ENCODE measurements around the gene GCHFR. TPM values are rescaled to one million over a fixed set of nuclear protein-coding genes. Genes with fewer than 3 reads are reported as not detected.

The GCHFR gene
- total RNA-seq, 4 donors from 2014 or later, result 22.5 to 58.5 (median 46.5) TPM

DNA sequence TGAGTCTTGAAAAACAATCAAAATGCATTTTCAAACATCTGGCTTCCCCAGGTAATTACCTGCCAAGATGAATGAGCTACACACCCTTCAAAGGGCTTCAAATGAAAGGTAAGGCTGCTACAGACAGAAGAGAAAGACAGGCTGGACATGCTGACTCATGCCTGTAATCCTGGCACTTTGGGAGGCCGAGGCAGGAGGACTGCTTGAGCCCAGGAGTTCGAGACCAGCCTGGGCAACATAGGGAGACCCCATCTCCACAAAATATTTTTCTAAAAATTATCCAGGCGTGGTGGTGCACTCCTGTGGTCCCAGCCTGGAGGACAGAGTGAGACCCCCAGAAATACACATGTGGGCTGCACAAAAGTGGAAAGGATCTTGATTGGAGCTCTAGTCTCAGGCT, 28.5 kb downstream of the GCHFR start:
- WGBS, 2 donors (ENCODE audit: low coverage in 1 of 2), result 91% methylated on average over 3 of the region's 3 CpGs; no CpG with 5 or more reads in 1 of the 2 donors
- Histone ChIP-seq H3K27ac (peak overlapping the region; percentile 44 to 78 (median 70)), H3K4me1 (peaks cover 0 to 87% (median 44%) of the 10 kb centered on the region in 4 donors), H3K4me3 (no peak overlapping the region), H3K36me3 (no peaks in the 10 kb centered on the region), H3K27me3 (no peaks in the 10 kb centered on the region), H3K9me3 (no peaks in the 10 kb centered on the region)
- in situ Hi-C loops (cut with MboI; ENCODE audit: low pct_ligation_motif_present in 1 of 4, low pct_unique_long_range_greater_than_20kb in 1 of 4, low sequenced_read_pairs in 3 of 4), result no loop called here
- TF ChIP-seq CTCF (IDR thresholded peaks at IDR 0.05), result no peak
- TF ChIP-seq POLR2A (IDR thresholded peaks at IDR 0.05), result no peak
- TF ChIP-seq POLR2AphosphoS5 (IDR thresholded peaks at IDR 0.05), result no peak
- TF ChIP-seq EP300 (IDR thresholded peaks at IDR 0.05; ENCODE audit: low read depth), result no peak
- DNase-seq, result no peak
- intact Hi-C loops (cut with DNase I; ENCODE audit: low total_unique reads), result no loop called here

DNA sequence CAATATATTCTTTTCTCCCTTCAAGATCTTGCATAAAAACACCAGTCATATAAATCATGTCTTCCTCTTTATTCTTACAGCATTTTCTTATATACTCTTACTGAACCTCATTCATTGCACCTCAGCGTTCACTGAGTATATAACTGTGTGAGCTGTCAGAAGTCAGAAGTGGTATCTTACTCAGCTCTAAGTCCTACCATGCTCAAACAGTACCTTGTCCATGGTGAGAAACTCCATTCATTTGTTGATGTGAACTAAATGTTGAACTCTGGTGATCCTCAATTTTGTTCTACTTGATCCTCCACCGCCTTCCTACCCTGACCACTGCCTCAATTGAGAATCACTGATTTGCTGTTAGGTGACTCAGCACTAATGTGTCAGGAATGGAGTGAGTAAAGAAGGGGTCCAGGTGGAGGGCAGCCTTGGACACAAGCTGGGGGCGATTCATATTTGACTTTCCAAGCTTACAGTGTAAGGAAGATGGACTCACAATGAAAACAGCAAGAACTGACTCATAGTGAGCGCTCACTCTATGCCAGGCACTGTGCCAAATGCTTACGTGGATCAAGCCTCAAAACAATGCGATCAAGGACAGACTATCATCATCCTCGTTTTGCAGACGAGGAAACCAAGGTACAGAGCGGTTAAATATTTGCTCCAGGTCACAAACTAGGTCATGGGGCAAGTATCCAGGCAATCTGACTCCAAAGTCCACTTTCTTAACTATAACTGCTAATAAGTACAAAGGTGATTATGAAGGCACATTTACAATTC, 29.5 kb downstream of the GCHFR start:
- in situ Hi-C loops (cut with MboI; ENCODE audit: low pct_ligation_motif_present in 1 of 4, low pct_unique_long_range_greater_than_20kb in 1 of 4, low sequenced_read_pairs in 3 of 4), result no loop called here
- peak; percentile 87 for DNase-seq
- Histone ChIP-seq H3K27me3 (no peaks in the 10 kb centered on the region), H3K9me3 (no peaks in the 10 kb centered on the region), H3K4me3 (no peak overlapping the region), H3K4me1 (peaks cover 0 to 77% (median 34%) of the 10 kb centered on the region in 4 donors), H3K27ac (peak overlapping the region; percentile 67 to 78 (median 76)), H3K36me3 (no peaks in the 10 kb centered on the region)
- intact Hi-C loops (cut with DNase I; ENCODE audit: low total_unique reads), result no loop called here
- 60 to 83% methylated on average over 1 to 9 of the region's 9 CpGs for WGBS, 2 donors (ENCODE audit: low coverage in 1 of 2)
- peak in 2 of 3 donors; percentile 68 to 72 for TF ChIP-seq POLR2AphosphoS5 (IDR thresholded peaks at IDR 0.05)
- TF ChIP-seq EP300 (IDR thresholded peaks at IDR 0.05; ENCODE audit: low read depth), result peak; percentile 57
- TF ChIP-seq POLR2A (IDR thresholded peaks at IDR 0.05), result no peak

- H3K4me1 ChIP-seq, result peaks cover 0 to 61% (median 20%) of the 10 kb centered on the region in 4 donors
- DNase-seq, result no peak
- no peak overlapping the region for H3K4me3 ChIP-seq
- in situ Hi-C loops (cut with MboI; ENCODE audit: low pct_ligation_motif_present in 1 of 4, low pct_unique_long_range_greater_than_20kb in 1 of 4, low sequenced_read_pairs in 3 of 4) (no loop called here), intact Hi-C loops (cut with DNase I; ENCODE audit: low total_unique reads) (no loop called here)
- no peaks in the 10 kb centered on the region for H3K27me3 ChIP-seq
- H3K36me3 ChIP-seq, result no peaks in the 10 kb centered on the region
- TF ChIP-seq CTCF (IDR thresholded peaks at IDR 0.05) (no peak), EP300 (IDR thresholded peaks at IDR 0.05; ENCODE audit: low read depth) (no peak), POLR2A (IDR thresholded peaks at IDR 0.05) (no peak), POLR2AphosphoS5 (IDR thresholded peaks at IDR 0.05) (no peak)
- H3K9me3 ChIP-seq, result no peaks in the 10 kb centered on the region
- WGBS, 2 donors (ENCODE audit: low coverage in 1 of 2), result 75 to 82% methylated on average over 2 of the region's 2 CpGs
- peak overlapping the region in 3 of 4 donors; percentile 2 to 78 (median 77) for H3K27ac ChIP-seq
Observed at GRCh38 chr15:40796041-40796440, 32.2 kb downstream of the GCHFR start.

- TF ChIP-seq EP300 (IDR thresholded peaks at IDR 0.05; ENCODE audit: low read depth), result no peak
- TF ChIP-seq POLR2A (IDR thresholded peaks at IDR 0.05), result no peak
- TF ChIP-seq POLR2AphosphoS5 (IDR thresholded peaks at IDR 0.05), result no peak
- no peak for TF ChIP-seq CTCF (IDR thresholded peaks at IDR 0.05)
- intact Hi-C loops (cut with DNase I; ENCODE audit: low total_unique reads) (no loop called here), in situ Hi-C loops (cut with MboI; ENCODE audit: low pct_ligation_motif_present in 1 of 4, low pct_unique_long_range_greater_than_20kb in 1 of 4, low sequenced_read_pairs in 3 of 4) (no loop called here)
- H3K36me3 ChIP-seq, result no peaks in the 10 kb centered on the region
- no peak for DNase-seq
- H3K4me3 ChIP-seq, result no peak overlapping the region
- H3K27me3 ChIP-seq, result no peaks in the 10 kb centered on the region
- peak overlapping the region in 1 of 4 donors; percentile 78 for H3K27ac ChIP-seq
- 92 to 100% methylated on average over 5 of the region's 5 CpGs for WGBS, 2 donors (ENCODE audit: low coverage in 1 of 2)
- H3K9me3 ChIP-seq, result no peaks in the 10 kb centered on the region
- peaks cover 0 to 57% (median 20%) of the 10 kb centered on the region in 4 donors for H3K4me1 ChIP-seq
Observed at GRCh38 chr15:40796512-40796911, 32.6 kb downstream of the GCHFR start.

All from transverse colon (tissue), 4 donors.